HG03196 (cell line): Measurements from ENCODE around the gene ZBTB17.

Experiments used
- ATAC-seq: cut with Tn5 transposase; IDR thresholded peaks from one replicate; pipeline ENCODE4 v1.9.1; 2021; ENCODE audit not compliant: unreplicated experiment

The ZBTB17 gene

DNA sequence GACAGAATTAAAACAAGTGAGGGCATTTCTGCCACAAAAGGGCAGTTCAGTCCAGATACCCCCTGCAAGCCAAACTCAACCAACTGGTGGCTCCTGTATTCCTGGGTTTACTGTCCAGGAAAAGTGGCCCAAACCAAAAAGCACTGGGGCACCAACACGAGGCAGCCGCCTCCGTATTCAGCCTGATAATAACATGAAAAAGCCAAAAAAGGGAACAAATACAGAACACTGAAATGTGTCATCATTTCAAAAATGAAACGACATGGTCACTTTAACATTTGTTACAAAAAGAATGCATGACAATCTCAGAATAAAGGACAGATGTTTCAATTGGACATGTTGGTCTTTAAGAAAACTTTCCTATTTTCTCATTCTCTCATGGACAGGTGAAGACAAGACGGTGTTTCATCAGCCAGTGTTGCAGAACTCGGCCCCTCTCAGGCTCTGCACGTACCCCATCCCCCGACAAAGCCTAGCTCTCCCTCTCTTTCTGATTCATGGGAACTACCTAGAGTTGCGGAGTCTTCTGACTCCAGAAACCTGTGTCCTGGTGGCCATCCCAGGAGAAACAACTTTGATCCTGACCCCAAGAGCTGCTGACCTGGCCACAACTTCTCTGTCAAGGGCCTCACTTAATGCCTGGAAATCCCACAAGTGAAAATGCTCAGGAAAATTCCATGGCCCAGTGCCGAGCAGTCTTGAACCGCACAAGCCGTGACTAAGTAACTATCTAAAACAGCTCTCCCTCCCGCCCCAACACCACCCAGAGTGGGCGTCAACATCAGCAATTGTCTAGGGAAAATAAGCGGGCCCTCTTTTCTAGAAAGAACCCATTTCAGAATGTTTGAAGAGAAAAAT, 27.1 kb downstream of the ZBTB17 start:
- no peak for ATAC-seq

DNA sequence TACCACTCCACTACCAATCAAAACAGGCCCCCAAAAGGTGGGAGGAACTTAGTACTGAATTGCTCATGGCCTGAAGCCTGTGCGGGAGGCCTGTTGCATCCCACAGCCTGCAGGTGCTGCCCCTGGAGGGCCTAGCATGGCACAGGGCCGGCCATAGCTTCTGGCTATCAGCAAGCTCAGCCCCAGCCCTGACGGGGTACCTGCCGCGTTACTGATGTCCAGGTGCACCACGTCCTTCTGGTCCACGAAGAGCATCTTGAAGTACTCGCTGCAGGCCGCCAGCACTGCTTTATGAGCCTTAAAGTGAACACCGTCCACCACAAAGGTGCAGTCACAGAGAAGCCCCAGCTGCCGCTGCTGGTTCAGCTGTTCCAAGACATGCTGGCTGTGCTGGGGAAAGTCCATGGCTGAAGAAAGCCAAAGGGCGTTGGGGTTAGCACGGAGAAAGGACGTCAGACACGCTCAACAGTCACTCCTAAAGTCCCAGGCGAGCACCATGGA, 27.8 kb downstream of the ZBTB17 start:
- no peak for ATAC-seq

DNA sequence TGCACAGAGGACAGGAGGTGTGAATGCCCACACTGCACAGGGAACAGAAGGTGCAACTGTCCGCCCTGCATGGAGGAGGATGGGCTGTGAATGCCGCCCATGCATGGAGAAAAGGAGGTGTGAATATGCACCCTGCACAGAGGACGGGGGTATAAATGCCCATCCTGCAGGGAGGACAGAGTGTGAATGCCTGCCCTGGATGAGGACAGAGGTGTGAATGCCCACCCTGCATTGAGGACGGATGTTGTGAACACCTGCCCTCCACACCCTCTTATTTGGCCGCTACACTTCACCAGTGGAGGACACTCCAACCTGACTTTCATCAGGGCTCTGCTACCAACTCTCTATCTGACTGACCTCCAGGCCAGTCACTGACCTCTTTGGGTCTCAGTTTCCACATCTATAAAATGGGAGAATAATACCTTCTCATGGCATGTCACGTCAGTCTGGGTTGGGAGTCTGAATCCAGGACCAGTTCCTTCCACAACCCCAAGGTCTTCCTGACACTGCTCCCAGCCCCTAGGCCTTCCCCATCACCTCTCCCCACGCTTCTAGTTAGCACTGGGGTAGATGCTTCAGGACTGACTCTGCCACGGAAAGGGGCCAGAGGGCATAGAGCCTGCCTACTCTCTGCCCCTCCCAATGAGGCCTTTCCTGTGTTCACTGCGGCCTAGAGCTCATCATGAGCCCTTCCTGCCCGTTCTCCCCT, 28.4 kb downstream of the ZBTB17 start:
- no peak for ATAC-seq

DNA sequence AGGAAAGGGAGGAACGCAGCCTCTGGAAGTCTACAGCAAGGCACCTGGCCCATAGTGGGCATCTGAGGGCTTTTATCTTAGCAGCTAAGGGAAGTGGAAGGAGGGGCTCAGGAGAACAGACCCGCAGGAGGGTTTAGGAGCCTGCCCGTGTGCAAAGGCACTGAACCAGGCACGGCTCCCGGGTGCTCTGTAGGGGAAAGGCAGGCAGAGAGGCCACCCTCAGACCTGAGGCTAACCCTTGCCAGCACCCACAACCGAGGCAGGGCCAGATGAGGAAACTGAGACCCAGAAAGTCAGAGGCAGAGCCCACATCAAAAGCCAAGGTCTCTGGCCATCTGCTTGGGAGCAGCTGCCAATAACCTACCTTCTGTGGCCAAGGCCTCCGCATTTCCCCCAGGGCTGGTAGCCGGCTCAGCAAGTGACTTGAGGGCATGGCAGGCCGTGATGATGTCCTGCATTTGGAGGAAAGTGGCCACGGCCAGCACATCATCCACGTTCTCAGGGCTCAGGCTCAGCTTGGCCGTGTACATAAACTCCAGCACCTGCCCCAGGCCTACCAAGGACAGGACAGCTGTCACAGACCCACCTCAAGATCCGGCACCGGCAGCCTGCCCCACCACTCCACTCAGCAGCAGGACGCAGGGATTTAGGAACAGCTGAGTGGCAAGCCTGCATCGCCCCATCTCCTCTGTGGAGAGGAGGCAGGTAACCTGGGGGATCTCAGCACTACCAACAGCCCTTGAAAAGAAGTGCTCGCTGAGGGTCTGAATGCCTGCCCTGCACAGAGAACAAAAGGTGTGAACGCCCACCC, 29.1 kb downstream of the ZBTB17 start:
- ATAC-seq: no peak

DNA sequence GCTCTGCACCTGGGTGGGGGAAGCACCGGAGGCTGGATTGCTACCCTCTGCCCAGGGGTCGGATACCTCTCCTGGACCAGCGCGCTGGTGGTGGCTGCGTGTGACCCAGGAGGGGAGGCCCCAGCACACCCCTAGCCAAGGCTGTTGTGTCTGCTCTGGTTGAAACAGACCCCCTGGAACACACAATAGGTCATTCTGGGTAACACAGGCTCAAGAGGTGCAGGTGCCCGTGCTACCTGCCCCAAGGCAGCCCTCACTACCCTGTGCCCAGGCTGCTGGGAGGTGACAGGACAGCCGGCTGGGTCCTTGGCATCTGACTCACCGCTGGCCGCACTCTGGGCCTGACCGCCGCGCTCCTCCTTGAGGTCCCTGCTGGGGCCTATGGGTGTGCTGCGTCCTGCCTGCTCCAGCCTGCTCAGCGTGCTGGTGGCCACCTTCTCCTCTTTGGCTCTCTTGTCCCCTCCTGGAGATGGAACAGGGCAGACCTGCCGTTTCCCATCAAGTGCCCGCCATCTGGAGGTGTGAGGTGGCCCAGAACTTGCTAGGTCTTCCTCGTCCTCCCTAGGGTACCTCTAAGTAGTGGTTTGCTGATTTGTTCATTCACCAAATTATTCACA, 30.0 kb downstream of the ZBTB17 start:
- no peak for ATAC-seq

DNA sequence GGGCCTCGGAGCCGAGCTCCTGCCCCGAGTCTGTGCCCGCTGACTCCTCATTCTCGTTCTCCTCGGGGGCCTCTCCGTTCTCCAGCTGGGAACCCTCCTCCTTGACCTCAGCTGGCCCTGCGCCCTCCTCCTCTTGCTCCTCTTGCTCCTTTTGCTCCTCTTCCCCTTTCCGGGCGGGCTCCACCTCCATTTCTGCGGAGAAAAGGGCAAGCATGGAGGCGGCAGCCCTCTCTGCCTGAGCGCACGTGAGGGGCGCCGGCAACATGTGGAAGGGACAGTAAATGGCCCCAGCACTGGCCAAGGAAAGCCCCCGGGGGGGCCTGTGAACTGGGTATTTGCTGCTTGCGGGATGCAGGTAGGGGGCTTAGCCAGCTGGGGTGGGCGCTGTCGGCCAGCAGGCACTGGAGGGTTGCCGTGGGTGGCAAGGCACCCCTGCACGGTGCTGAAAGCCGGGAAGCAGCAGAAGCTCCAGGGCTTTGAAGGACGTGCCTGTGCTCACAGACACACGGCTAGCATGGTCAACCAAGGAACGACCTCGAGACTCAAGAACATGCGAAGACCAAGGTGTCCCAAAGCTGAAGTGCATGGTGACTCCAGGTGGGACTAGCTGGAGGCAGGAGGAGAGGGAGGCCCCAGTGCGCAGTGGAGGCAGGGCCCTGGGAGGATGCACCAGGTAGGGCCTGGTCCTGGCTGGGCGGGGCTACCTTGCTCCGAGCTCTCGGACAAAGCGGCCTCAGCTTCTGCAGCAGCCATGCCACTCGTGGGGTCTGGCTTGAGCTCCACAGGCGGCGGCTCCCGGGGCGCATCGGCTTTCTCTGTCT, 30.7 kb downstream of the ZBTB17 start:
- ATAC-seq: no peak

DNA sequence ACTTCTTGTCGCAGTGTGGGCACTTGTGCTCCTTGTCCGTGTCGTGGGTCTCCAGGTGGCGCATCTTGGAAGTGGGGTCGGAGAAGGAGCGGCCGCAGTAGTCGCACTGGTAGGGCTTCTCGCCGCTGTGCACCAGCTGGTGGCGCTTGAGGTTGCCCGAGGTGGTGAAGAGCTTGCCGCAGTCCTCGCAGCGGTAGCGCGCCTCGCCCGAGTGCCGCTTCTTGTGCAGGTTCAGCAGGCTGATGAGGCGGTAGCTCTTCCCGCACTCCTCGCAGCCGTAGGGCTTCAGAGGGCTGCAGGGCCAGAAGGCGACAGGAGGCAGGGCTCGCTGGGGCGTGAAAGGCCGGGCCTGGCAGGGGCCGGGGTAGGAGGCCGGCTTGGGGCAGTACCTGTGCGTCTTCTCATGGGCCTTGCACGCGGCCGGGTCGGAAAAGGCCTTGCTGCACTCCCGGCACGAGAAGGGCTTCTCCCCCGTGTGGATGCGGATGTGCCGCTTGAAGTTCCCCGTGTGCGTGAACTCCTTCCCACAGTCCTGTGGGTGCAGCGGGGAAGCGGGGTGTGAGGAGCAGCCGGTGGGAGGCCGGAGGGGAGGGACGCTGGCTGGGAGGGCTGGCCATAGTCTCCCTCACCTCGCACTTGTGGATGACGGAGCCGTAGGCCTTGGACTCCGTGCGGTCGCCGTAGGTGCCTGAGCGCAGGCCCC, 31.4 kb downstream of the ZBTB17 start:
- no peak for ATAC-seq

DNA sequence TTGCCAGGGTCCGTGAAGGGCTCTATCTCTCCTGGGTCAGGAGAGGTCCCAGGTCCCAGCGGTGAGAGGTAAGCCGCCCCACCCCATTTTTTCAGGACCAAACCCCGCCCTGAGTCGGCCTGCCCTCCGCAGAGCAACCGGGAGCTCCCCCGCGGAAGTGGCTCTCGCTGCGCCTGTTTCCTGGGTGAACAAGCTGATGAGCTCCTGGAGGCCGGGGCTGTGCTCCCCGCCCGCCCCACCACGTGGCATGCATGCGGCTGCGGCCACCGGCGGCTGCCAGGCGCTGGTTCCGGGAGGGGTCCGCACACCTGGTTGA, 32.0 kb downstream of the ZBTB17 start:
- ATAC-seq: no peak

DNA sequence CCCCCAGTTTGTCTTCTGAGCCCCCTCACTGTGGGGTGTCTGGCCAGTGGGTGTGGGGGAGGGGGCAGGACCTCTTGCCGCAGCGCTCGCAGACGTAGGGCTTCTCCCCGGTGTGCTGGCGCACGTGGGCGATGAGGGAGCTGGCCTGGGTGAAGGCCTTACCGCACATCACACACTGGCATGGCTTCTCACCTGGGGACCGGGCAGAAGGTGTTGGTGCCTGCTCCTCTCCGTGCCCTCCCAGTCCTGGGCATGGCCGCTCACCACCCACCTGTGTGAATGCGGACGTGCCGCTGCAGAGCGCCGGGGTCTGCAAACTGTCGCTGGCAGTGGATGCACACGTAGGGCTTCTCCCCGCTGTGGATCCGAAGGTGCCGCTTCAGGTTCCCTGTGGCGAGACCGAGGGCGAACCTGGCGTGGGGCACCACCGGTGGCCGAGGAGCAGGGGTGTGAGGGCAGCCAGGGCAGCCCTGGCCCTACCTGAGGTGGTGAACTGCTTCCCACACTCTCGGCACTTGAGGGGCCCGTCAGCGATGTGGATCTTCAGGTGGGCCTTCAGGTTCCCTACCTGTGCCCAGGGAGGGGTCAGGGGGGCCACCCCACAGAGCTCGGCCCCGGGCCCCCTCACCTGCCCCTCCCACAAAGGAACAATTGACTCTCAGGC, 32.4 kb downstream of the ZBTB17 start:
- ATAC-seq: no peak

DNA sequence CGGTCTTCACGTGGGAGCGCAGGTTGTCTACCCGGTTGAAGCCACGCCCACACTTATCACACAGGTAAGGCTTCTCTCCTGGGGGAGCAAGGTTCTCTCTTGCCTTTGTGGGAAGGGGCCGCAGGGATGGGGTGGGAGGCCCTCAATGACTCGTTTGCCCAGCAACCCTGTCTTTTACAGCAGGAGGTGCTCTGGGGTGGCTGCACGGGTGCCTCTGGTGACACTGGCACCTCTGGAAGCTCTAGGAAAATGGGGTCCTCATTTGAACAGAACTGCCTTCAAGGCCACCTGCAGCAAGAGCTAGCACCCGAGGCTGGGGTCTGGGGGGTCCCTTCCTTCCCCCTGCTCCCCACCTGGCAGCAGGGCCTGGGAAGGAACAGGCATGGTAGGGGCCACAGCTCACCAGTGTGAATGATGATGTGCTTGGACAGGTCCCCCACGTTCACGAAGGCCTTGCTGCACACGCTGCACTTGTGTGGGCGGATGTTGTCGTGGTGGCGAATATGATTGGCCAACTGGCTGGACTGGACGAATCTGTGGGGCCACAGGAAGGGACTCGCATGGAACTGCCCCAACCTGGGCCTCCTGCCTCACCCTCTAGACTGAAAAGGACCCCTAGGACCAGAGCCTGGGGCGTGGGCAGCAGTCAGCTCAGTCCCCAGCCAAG, 33.1 kb downstream of the ZBTB17 start:
- no peak for ATAC-seq

DNA sequence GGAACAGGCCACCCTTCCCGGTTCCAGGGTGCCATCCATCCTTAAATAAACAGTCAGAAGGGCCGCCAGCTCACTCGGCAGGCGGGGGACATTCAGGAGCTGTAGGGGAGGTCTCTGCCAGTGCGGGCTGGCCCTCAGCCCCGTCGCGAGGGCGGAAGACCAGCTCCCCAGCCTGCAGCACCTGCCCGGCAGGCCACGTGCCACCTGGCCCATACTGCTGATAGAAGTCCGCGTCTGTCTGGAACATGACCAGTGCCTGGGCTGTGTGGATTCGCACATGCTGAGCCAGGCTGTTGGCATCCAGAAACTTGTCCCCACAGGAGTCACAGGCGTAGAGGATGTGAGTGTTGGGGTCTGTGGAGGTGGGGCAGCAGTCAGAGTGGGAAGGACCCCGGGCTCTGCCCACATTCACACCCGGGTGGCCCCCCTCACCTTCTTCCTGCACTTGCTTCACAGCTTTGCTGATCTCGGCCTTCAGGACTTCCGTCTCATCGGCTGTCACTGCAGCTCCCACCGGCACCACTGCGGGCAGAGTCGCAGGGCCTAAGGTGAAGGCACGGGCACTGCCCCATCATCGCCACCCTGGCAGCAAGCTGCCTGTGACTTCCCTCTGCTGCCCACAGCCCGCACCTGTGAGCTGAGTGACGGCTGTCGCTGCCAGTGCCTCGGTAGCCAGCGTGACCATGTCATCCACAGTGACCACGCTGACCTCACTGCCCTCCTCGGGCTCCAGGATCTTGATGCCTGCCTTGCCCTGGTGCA, 33.8 kb downstream of the ZBTB17 start:
- ATAC-seq: no peak

DNA sequence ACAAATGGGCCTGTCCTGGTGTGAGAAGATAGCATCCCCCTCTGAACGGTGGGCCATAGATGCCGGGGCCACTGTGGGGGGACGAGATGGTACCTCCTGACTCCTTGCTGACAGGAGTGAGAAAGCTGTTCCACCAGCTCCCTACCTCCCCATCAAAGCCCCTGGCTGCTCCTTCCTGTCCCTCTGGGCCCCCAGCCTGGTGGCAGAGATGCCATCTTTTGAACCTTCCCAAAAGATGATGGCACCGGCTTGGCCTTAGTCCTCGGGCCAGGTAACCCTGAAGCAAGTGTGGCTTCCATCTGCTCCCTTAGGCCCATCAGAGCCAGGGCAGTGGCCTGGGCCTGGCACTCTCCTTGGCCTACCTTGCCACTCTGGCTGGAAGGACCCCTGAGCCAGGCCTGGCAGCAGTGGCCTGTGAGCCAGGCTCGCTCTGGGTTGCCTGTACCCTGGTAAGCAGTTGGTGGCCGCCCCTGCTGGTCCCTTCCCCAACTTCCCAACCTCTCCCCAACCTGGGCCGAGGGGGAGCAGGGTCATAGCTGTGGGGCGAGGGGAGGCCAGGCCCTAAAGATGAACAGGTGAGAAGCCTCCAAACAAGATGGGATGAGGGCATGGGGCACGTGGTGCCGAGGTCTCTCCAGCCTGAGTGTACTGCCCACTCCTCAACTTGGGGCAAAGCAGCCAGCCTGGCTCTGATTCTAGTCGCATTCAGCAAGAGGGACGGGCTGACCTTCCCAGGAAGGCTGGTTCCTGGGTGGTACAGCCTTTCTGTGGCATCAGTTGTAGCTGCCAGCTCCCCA, 34.7 kb downstream of the ZBTB17 start:
- ATAC-seq: no peak

DNA sequence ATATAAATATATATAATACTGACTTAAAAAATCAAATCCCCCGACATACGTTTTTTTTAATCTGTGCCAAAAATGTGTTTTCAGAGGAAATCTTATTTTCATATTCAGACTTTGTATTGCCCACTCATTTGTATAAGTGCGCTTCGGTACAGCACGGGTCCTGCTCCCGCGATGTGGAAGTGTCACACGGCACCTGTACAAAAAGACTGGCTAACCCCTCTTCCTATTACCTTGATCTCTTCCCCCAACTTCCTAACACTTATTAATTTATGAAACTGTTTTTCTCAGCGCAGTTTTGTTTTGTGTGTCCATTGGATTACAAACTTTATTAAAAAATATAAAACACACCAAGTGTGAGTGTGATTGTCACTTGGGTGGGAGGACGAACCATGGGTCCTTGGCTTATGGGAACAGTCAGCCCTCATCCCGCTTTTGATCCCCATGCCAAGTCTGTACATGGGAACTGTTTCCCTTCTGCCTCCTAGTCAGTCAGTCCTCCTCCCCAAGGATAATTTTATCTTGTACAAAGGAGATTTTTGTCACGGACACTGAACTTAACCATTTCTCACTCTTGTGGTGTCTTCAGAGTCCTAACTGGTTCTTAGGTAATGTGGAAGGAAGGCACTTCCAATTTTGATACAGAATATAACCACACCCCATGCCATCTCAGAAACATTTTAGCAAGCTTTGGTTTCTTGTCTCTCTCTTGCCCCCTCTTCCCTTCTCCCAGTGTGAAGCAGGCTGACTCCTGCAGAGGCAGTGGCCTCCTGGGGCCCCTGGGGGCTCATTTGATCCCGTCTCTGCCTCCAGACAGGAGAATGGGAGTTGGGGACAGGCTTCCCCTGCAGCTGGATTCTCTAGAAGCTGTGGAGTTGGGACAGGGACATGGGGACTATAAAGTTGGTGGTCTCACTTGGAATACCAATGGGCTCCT, 35.5 kb downstream of the ZBTB17 start:
- ATAC-seq: no peak

DNA sequence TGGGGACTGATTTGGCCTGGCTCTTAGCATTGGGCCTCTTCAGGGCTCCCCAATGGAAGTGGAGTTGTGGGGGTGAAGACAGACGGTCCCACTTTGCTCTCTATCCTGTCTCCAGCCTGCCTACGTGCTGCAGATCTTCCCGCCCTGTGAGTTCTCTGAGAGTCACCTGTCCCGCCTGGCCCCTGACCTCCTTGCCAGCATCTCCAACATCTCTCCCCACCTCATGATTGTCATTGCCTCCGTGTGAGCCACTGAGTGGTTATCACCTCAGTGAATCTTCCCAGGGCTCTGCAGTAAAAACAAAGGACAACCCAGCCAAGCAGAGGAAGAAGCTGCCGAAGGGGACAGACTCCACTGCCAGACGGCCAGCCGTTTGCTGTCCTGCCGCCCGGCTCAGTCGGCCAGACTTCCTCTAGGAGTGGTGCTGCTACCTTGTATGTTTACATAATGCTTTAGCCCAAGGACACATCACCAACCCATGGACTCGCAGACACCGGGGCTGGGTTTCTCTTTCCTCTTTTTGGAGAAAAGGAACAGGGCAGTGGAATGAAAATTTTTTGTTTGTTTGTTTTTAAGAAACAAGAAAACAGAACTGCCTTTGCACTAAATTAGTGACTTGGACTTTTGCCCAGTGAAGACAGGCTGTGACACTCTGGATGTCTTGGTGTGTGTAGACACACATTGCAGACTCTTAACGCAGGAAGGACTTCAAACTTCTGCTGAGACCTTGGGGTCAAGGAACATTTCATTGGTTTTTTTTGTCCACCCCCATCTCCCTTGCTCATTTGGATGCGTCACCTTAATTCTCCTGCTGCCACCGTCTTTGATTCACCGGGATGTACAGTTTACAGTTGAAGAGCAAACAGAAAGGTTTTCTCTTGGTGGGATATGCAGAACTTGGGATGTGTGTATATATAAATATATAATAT, 36.5 kb downstream of the ZBTB17 start:
- no peak for ATAC-seq

DNA sequence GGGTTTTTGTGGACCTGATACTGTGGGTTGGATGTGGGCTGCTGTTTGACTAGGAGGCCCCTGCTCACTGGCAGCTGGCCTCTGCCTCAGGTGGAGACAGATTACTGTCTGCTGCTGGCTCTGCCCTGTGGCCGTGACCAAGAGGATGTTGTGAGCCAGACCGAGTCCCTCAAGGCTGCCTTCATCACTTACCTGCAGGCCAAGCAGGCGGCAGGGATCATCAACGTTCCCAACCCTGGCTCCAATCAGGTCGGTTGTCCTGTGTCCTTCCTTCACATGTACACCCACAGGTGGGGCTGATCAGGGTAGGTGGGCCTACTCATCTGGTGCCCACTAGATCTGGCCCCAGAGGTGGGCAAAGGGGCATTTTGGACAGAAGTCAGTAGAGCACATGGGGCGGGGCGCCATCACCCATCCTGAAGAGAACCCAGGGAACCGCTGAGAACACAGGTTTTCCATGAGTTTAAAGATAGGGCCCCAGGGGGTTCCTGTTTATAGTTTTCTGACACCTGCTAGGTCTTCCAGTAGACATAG, 37.2 kb downstream of the ZBTB17 start:
- no peak for ATAC-seq
